GM19193 (cell line): Measurements from ENCODE around the gene TUBA4B.
A peak's percentile ranks its signal among the peaks of the same experiment; 100 is the strongest.

ENCODE experiments used
- POLR2A ChIP-seq: IDR thresholded peaks from 4 replicates; pipeline ENCODE4 v1.6.1; 2011; ENCODE audit not compliant: insufficient read depth, insufficient read length; ENCODE audit errors: extremely low read depth

Gene TUBA4B

DNA sequence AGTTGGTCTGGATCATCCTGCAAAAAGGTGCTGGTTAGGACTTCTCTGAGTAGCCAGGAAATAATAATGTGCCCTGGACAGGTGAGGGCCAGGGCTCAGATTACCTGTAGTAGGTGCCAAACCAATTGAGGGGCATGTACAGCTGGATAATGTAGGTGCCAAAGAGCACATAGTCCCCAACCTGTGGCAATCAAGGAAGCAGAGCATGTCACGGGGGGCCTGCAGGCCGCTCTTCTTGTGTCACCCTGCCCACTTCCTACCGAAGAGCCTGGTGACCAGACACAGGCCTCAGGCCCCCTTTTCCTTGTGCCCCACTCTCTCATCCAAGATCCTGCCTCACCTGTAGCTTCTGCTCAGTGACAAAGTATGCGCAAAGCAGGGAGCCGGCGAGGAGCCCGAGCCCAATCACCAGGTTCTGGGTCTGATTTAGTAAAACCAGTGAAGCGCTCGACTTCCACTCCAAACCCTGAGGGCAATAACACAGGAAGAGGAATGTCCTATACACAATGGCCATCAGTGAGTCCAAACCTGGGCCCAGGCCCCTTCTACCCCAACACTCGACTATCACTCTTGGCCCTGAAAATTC, 39.5 kb upstream of the TUBA4B start:
- TF ChIP-seq POLR2A: no peak

DNA sequence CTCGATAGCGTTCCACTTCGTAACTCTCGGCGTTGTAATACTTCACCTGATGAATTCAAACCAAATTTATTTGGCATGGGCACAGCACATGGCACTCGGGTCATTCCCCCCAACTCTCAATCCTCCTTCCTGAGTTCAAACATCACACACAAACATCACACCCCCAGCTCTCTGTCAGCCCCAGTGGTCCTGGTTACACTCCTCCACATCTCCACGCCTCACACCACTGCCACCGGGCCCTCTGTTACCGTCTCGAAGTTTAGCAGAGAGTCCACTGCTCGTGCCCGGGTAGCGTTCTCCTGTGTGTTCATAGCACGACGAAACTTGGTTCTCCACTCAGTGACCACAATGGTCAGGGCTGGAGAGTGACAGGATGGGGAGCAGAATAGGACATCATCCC, 38.9 kb upstream of the TUBA4B start:
- TF ChIP-seq POLR2A: no peak

DNA sequence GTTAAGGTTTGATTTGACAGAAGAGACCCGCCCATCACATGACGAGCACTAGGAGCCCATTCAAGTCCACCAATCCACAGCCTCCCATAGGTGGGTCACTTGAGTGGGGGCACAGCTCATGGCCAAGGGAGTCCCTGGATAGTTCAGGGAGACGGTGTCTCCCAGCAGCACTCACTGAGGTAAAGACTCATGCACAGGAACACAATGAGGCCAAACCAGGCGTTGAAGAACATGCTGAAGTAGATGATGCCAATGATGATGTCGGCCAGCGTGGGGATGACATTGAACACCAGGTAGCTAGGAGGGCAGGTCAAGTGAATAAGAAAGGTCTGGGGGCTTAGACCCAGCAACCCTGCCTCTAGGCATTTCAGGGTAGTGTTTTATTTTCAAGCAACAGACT, 38.3 kb upstream of the TUBA4B start:
- no peak for TF ChIP-seq POLR2A

DNA sequence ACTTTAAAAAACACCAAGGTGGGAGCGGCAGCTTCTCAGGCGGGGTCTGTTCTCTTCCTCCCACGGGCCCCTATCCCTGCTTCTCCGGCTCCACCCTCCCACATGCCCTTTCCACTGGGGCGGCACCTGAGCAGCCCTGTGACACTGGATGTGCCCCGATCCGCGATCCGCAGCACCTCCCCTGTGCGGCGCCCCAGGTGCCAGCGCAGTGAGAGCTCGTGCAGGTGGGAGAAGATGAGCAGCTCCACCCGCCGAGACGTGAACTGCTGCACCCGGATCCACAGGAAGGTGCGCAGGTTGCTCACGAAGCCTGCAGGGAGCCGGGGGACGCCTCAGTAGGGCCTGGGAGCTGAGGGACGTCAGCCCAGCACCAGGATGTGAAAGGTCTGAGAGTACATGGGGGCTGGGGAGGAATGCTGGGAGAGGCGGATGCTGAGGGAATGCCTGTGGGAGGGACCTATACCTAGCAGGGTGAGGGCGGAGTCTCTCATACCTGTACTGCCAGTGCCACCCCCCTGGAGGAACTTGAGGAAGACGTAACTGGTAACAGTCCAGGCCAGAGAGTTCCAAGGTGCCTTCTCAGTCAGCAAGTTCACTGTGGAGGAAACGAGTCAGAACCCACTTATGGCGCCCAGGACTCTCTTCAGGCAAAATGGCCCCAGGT, 37.0 kb upstream of the TUBA4B start:
- no peak for TF ChIP-seq POLR2A

DNA sequence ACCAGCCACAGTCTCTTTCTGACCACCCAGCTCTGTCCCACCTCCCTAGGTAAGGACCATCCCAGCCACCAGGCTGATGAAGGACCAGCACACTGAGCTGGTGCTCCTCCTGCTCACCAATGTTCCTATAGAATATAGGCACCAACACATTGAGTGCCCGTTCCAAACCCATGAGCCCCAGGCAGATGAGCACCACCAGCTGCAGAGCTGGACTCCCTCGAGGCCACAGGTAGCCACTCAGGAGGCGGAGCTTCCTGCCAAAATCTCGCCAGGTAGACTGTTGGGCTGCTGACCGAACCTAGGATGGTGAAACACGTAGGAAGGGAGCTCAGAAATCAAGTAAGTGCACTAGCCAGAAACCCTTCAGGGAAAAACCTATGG, 36.5 kb upstream of the TUBA4B start:
- TF ChIP-seq POLR2A: no peak

DNA sequence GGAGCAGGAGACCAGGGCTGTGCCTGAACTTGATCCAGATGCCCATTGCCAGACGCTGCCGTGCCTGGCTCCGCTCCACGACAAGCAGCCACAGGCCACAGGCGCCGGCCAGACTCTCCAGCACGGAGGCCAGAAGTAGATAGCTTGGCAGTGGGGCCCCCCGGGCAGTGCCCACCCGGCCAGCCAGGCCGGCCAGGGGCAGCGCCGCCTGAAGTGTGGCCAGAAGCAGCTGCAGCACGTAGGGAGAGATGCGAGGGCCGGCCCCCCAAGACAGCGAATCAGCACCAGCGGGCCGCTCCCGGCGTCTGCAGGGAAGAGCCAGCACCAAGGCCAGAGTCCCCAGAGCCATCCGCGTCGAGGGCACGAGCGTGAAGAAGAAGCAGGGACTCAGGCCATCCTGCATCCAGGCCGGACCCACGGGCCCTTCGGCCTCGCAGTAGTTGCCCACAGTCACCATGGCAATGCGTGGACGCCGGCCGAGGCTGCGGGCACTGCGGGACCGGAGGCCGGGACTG, 34.8 kb upstream of the TUBA4B start:
- no peak for TF ChIP-seq POLR2A

DNA sequence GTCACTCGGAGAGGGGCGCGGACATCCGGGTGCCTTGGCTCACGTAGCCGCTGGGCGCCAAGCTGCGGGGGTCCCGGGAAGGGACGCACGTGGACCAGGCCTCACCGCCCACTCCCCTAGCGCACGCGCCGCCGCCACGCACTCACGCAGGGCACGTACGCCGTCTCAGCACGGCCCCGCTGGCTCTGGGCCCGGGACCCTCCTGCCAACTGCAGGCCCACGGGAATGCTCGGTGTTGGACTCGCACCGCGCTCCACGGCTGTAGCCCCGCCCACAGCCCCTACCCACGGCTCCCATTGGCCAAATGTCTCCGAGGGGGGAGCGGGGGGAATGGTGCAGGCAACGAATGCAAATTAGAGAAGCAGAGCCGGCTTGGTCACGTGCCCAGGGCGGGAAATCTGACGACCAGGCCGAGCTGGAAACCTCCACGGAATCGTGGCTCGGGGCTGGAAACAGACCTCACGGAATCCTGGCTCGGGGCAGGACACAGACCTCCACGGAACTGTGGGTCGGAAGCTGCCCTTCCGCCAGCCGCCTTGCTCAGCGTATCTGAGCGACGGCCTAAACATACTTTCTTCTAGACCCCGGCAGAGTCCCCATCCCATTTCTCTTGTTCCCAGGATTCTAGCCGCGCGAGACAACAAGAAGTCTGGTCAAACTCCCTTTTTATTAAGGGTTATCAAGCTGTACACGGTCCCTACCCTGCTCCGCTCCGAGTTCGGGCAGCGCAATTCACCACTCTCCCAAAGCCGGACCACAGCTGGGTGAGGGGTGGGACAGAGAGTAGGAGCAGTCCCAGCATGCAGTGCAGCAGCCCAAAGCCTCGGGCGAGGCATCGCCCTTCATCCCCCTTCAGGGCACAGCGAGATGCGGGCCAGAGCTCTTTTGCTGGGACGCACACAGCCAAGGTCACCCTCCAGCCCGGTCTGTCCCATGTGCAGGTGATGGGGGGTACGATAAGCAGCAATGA, 34.0 kb upstream of the TUBA4B start, which contains the start of gene ABCB6:
ABCB6 (minus strand) TSS at position 227 of the 970 bp plus-strand sequence. CDS start 285 bp downstream, outside the sequence.
- TF ChIP-seq POLR2A: peak; percentile 87

DNA sequence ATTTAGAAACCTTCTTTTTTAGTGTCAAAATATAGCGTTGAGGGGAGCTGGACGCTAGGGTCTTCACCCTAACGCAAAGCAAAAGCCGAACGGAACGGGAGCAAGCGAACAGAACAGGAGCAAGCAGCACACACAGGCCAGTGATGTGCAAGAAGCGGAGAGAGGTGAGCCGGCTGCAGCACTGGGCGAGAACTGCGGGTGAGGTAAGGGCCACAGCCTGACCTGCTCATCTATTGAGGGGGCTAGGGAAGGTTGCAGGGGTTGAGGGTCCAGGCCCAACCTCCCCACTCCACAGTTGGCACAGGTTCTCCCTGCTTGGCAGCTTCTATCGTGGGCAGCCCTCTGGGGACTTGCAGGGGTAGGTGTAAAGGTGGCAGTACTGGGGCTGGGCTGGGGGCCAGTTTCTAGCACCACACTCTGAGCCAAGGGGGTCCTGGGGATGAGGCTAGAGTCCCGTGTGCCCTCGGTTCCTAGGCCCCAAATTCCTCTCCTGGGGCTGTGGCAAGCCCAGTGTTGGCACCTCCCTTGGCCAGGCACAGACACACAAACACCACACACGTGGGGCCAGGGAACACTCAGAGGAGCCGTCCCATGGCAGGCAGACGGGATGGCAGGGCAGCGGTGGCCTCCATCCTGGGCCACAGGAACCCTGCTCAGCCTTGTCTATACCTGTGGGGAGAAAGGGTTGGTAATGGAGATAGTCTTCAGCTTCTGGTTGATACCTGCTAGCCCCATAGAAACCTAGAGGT, 33.1 kb upstream of the TUBA4B start:
- no peak for TF ChIP-seq POLR2A

DNA sequence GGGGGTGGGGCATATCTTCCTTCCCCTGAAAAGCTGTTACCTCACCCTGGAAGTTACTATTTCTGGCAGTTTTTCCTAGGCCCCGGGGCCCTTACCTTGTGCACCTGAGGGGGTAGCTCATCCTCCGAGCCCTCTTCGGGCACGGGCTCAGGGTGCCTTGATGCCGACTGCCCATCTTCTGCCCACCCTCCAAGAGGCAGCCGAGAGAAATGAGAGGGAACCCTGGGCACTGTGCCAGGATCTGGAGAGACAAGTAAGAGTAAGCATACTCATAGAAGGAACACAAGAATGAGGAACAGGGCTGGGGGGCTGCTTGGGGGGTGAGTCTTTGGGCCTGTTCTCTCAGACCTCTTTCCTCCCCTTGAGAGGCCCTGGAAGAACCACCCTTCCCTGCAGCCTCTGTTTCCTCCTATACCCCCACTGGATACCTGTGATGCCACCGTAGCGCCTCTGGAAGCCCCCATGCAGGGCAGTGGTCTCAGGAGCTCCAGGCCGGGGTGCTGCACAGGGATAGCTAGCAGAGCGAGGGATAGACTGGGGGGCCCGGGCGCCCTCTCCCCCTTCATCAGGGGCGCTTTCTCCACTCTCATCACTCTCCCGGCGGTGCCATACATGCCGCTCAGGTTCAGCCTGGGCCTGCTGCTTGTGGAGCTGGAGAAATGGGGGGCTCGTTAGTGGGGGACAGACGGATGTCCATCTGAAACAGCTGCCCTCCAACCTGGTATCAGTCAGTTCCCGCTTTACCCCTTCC, 32.2 kb upstream of the TUBA4B start:
- no peak for TF ChIP-seq POLR2A

DNA sequence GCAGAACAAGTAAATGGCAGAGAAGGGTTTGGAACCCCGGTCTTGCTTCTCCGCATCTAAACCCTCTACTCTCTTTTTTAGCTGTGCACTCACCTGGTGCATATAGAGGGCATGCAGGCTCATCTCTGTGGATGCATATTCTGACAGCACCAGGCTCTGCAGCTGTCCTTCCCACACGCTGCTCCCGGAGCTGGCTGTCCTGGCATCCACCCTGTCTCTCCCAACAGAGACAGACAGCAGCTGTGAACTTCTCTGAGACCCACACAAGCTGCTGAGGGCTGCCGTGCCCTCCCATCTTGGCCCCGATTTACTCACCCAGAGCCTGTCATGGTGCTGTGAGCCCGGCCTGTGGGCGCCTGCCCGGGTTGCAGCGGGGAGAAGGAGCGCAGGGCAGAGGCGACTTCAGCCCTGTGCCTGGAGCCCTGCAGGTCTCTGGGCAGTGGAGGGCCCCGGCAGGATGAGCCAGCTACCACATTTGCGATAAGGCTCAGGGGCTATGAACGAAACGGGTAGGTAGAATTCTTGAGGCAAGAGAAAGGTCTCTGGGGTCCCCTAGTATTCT, 31.0 kb upstream of the TUBA4B start:
- no peak for TF ChIP-seq POLR2A

DNA sequence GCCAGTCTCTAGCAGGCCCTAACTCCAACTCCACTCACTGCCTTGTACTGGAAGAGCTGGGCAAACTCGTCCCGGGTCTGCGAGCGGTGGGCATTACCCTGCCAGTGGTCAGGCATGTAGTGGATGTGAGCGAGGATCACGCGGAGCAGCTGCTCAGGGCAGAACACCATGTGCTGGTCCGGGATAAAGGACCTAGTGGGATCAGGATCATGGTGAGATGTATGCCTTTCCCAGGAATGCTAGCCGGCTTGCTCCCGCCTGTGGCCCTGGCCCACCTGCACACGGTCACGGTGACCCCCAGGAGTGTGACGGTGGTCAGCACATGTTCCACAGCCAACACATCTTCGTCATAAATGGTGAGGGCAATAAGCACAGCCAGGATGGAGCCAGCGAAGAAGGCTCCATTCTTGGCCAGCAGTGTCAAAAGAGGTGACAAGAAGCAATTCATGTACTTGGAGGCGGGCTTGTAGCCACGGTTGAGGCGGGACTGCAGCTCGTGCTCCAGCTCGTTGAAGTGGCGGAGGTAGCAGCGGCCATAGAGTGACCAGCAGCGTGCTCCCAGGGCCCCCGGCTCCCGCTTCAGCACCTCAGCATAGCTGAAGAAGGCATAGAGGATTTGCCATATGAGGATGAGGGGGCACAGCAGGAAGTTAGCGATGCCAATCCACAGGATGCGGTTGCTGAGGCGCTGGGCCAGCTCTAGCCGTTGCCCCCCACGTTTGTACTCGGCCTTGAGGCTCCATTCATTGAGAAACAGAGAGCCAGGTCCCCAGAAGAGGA, 29.0 kb upstream of the TUBA4B start:
- no peak for TF ChIP-seq POLR2A

DNA sequence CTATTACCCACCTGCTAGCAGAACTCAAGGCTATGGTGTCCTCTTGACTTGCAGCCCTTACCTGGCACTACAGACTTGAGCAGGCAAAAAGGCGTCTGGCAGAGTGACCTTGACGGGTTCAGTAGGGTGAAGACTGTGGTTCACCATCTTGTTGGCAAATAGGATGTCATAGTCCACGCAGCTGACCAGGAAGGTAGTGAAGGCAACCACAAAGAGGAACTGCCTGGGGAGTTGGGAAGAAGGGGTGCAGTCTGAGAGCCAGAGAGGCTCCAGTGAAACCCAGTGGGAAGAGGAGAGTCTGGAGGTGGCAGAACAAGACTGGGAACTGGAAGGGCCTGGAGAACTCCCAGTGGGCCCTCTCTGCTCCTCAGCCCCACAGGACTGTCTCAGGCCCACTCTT, 27.7 kb upstream of the TUBA4B start:
- no peak for TF ChIP-seq POLR2A
